ENCODE results near the gene APRT.

DNA sequence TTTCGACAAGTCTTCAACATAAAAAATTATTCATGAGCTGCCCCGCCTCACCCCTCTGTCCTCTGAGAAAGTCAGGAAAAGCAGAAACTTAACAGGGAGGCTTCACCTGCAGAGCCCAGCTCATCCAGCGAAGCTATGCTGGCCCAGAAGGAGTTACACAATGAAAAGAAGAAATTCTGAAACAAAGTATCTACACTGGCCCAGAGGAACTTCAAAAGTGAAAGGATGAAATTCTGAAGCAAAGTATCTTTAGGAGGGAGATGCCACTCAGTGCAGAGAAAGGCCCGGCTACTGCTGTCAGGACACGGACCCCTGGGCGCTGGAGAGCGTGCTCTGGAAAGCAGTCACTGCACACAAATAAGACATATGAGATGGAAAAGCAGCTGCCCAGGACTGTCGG is 43.4 kb upstream of the APRT start:
- TF ChIP-seq, protein P1, sequence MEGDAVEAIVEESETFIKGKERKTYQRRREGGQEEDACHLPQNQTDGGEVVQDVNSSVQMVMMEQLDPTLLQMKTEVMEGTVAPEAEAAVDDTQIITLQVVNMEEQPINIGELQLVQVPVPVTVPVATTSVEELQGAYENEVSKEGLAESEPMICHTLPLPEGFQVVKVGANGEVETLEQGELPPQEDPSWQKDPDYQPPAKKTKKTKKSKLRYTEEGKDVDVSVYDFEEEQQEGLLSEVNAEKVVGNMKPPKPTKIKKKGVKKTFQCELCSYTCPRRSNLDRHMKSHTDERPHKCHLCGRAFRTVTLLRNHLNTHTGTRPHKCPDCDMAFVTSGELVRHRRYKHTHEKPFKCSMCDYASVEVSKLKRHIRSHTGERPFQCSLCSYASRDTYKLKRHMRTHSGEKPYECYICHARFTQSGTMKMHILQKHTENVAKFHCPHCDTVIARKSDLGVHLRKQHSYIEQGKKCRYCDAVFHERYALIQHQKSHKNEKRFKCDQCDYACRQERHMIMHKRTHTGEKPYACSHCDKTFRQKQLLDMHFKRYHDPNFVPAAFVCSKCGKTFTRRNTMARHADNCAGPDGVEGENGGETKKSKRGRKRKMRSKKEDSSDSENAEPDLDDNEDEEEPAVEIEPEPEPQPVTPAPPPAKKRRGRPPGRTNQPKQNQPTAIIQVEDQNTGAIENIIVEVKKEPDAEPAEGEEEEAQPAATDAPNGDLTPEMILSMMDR (IDR thresholded peaks at IDR 0.05), result no peak
- no peak for TF ChIP-seq POLR2AphosphoS5 (IDR thresholded peaks at IDR 0.05)

Measured in transverse colon (tissue), 4 donors.